Stomach smooth muscle (tissue), 2 donors: Measurements from ENCODE around the gene GPN1.
"Not testable (repeated sequence)": the region's sequence is repeated elsewhere in the genome, so short reads cannot be mapped to it uniquely, and the experiment has no call there.

Experiments
- H3K27ac ChIP-seq: one replicate; pipeline ENCODE4 v1.7.0; 2013; ENCODE audit warnings: mild to moderate bottlenecking, low read length, inconsistent platforms
- H3K27me3 ChIP-seq, 2 donors: one replicate each; pipeline ENCODE4 v1.7.0; 2013; ENCODE audit warnings: low read length in 2 of 2; ENCODE audit not compliant: insufficient read depth in 2 of 2, control insufficient read depth in 1 of 2
- H3K36me3 ChIP-seq, 2 donors: one replicate each; pipeline ENCODE4 v1.7.0; 2013; ENCODE audit warnings: low read length in 2 of 2; ENCODE audit not compliant: control insufficient read depth in 2 of 2, insufficient read depth in 2 of 2
- H3K4me1 ChIP-seq: one replicate; pipeline ENCODE4 v1.7.0; 2013; ENCODE audit warnings: low read length; ENCODE audit not compliant: control insufficient read depth, insufficient read depth
- H3K4me3 ChIP-seq, 2 donors: one replicate each; pipeline ENCODE4 v1.7.0; 2013; ENCODE audit warnings: low read length in 2 of 2
- H3K9ac ChIP-seq, 2 donors: one replicate each; pipeline ENCODE4 v1.7.0; 2013; ENCODE audit warnings: low read length in 2 of 2, mild to moderate bottlenecking in 1 of 2
- H3K9me3 ChIP-seq, 2 donors: one replicate each; pipeline ENCODE4 v1.7.0; 2013; ENCODE audit warnings: low read length in 2 of 2; ENCODE audit not compliant: control insufficient read depth in 2 of 2
- donor health status: healthy.
- donor health status: Pancreatic carcinoma.

The GPN1 gene

DNA sequence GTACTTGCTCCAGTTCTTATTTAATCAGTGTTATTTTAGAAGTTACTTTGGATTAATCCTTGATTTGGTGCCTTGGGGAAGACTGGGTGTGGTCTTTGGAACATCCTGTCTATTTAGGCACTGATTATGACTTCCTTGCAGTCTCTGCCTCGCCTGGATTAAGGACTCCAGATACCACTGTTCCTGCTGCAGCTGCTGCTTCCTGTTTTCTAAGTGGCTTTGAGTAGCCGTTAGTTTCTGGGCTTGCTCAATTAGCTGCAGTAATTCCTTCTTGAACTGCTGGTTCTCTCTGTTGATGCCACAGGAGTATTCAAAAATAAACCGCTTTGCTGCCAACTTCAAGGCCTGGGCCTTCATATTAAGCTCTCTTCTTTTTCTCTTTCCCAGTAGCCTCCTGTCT, 1.9 kb upstream of the GPN1 start:
- H3K36me3 ChIP-seq, result peaks cover 25 to 27% of the 10 kb centered on the region in 2 donors
- not testable (repeated sequence) for H3K27me3 ChIP-seq, H3K9ac ChIP-seq, H3K9me3 ChIP-seq, H3K27ac ChIP-seq, H3K4me3 ChIP-seq
- peaks cover 13% of the 10 kb centered on the region for H3K4me1 ChIP-seq

DNA sequence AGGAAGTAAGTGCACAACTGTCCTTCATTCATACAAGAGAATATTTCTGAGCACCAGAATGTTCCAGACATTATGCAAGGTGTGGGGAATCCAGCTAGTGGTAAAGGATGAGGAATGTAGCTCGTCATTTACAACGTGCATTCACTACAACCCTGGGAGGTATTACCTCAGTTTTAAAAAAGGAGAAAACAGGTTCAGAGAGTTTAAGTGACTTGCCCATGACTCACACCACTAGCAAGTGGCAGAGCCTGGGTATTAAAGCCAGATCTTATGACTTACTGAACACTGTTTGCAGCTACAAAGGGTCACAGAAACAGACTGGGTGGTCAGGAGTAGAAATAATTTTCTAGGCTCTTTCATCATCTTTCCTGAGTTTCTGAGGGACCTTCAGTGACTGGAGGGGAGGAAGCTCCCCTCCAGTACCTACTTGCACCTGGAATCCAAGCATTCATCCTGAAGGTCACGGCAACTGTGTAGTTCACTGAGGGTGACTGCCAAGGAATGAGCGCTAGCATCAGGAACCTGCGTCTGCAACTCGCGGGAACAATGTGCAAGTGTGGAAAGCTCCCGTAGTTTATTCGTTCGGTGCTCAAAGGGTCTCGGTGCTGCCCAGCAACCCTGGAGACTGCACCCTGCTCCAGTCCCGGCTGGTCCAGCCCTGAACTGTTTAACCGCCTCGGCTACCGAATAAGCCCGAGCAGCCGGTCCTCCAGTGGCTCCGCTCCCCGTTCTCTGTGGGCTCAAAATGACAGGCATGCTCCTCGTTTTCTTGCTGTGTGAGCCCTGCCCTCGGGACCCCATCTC, 685 bp upstream of the GPN1 start:
- H3K9me3 ChIP-seq, result no peaks in the 10 kb centered on the region
- H3K27me3 ChIP-seq, result no peaks in the 10 kb centered on the region
- peaks cover 13% of the 10 kb centered on the region for H3K4me1 ChIP-seq
- peak overlapping the region; percentile 58 for H3K27ac ChIP-seq
- H3K9ac ChIP-seq, result peak overlapping the region; percentile 86 to 95
- peaks cover 22 to 25% of the 10 kb centered on the region in 2 donors for H3K36me3 ChIP-seq
- H3K4me3 ChIP-seq, result peak overlapping the region; percentile 96 to 97

DNA sequence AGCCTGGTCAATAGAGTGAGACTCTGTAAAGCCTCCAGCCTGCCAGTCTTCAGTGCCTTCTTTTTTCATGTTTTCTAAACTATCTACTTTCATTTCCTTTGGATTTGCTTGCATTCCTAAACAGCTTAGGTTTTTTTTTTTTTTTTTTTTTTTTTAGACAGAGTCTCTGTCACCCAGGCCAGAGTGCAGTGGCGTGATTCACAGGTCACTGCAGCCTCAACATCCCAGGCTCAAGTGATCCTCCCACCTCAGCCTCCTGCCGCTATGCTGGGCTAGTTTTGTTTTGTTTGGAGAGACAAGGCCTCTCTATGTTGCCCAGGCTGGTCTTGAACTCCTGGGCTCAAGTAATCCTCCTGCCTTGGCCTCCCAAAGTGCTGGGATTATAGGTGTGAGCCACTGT, 1.4 kb downstream of the GPN1 start:
- not testable (repeated sequence) for H3K9ac ChIP-seq, H3K27ac ChIP-seq, H3K9me3 ChIP-seq, H3K27me3 ChIP-seq, H3K4me3 ChIP-seq
- Histone ChIP-seq H3K4me1 (peaks cover 13% of the 10 kb centered on the region), H3K36me3 (peaks cover 24 to 32% of the 10 kb centered on the region in 2 donors)

DNA sequence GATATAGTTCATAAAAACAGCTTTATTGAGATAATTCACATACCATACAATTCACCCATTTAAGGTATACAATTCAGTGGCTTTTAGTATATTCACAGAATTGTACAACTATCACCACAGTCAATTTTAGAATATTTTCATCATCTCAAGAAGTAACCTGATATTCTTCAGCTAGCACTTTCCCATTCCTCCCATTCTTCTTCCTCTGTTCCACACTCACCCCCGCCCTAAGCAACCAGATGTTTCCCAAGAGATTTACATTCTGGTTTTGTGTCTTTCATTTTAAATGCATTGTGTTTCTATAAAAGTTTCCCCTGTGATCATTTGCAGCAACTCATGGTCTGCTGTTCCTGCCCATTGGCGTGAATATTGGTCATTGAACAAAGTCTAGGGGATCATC, 5.4 kb downstream of the GPN1 start:
- Histone ChIP-seq H3K4me3 (no peak overlapping the region), H3K27me3 (no peaks in the 10 kb centered on the region), H3K27ac (no peak overlapping the region), H3K36me3 (peaks cover 43 to 53% of the 10 kb centered on the region in 2 donors), H3K4me1 (peaks cover 6% of the 10 kb centered on the region), H3K9me3 (no peaks in the 10 kb centered on the region), H3K9ac (no peak overlapping the region)

DNA sequence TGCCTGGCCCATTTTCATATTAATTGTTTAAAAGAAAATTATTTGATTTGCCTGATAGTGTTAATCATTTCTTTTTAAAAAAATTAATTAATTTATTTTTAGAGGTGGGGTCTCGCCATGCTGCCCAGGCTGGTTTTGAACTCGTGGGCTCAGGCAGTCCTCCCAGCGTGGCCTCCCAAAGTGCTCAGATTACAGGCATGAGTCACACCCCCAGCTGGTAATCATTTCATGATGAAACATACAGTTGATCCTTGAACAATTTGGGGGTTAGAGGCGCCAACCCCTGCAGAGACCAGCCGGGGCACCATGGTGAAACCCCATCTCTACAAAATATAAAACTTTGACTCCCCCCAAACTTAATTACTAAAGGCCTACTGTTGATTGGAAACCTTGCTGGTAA, 7.9 kb downstream of the GPN1 start:
- no peak overlapping the region for H3K9ac ChIP-seq
- H3K9me3 ChIP-seq, result no peaks in the 10 kb centered on the region
- no peak overlapping the region for H3K4me3 ChIP-seq
- no peaks in the 10 kb centered on the region for H3K4me1 ChIP-seq
- no peak overlapping the region for H3K27ac ChIP-seq
- H3K36me3 ChIP-seq, result peaks cover 53 to 61% of the 10 kb centered on the region in 2 donors
- H3K27me3 ChIP-seq, result no peaks in the 10 kb centered on the region

DNA sequence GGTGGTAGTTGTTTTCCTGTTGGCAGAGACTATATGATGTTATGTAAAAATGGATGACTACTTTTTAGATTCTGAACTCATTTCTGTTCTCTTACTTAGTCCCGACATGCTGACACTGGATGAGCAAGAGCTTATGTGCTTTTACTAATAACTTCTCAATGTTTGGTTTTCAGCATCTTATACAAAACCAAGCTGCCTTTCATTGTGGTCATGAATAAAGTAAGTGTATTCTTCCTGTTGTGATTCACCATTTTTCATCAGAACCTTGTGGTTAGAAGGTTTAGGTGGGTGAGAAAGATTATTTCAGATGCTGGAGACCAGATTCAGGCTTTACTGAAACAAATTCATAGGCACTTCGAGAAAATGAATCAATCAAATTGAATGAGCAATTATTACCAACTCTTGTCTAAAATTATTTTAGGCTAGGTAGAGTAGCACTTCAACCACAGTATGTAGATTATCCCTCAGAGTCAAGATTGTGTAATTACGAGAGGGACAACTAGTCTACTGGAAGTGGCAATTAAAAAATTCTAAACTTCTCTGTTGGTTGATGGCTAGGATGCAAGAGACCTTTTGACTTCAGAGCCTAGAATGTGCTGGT, 9.3 kb downstream of the GPN1 start:
- Histone ChIP-seq H3K9ac (no peak overlapping the region), H3K4me3 (no peak overlapping the region), H3K27me3 (no peaks in the 10 kb centered on the region), H3K9me3 (no peaks in the 10 kb centered on the region), H3K36me3 (peaks cover 54 to 57% of the 10 kb centered on the region in 2 donors), H3K4me1 (no peaks in the 10 kb centered on the region), H3K27ac (no peak overlapping the region)

DNA sequence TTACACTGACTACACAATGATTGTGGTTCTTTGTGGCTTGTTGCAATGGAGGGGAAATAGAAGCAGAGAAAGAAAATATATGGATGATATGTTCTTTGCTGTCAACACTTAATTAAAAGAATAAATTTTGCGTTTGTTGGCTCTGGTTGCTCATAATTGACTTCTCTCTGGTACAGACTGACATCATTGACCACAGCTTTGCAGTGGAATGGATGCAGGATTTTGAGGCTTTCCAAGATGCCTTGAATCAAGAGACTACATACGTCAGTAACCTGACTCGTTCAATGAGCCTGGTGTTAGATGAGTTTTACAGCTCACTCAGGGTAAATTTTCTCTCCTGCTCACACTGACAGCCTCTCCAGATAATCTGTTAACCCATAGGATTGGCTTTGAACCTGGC, 9.9 kb downstream of the GPN1 start:
- Histone ChIP-seq H3K27ac (no peak overlapping the region), H3K4me1 (no peaks in the 10 kb centered on the region), H3K4me3 (no peak overlapping the region), H3K36me3 (peaks cover 54 to 56% of the 10 kb centered on the region in 2 donors), H3K9me3 (no peaks in the 10 kb centered on the region), H3K27me3 (no peaks in the 10 kb centered on the region), H3K9ac (no peak overlapping the region)

DNA sequence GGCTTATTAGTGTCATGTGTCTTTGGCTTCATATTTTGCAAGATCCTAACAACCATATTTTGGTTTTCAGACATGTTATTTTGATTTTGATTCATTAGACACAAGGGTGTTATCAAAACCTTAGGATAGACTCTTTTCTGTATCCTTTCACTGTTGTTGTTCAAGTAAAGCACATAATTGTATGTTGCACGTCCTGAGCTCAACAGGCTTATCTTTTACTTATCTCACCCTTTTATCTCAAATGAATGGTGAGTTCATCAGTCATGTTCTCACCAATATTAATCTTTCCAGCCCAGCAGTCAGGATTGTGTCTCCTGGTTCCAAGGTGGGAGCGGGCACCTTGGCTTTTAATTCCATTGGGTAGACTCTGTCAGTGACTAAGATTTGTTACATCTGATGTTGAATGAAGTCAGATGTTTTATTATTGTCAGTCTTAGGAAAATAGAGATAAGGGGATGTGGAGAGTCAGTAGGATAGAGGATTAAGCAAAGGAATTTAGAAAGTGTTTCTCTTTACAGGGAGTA, 11.9 kb downstream of the GPN1 start:
- Histone ChIP-seq H3K27me3 (no peaks in the 10 kb centered on the region), H3K36me3 (peaks cover 43 to 44% of the 10 kb centered on the region in 2 donors), H3K4me3 (no peak overlapping the region), H3K27ac (no peak overlapping the region), H3K9ac (no peak overlapping the region), H3K9me3 (no peaks in the 10 kb centered on the region), H3K4me1 (no peaks in the 10 kb centered on the region)

DNA sequence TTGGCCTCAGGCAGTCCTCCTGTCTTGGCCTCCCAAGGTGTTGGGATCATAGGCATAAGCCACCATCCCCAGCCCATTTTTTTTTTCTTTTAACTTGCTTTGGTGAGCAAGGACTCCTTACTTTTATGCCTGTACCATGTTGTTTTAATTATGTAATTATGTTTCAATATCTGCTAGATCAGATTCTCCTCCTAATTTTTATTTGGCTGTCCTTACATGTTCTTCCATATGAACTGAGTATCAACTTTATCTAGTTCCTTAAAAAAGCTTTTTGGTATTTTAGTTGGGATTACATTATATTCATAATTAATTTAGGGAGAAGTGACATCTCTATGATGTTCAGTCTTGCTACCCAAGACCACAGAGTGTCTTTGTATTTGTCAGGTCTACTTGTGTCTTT, 16.3 kb downstream of the GPN1 start:
- H3K9me3 ChIP-seq, result no peaks in the 10 kb centered on the region
- no peak overlapping the region for H3K27ac ChIP-seq
- H3K36me3 ChIP-seq, result peaks cover 39 to 43% of the 10 kb centered on the region in 2 donors
- H3K27me3 ChIP-seq, result no peaks in the 10 kb centered on the region
- H3K4me3 ChIP-seq, result no peak overlapping the region
- no peaks in the 10 kb centered on the region for H3K4me1 ChIP-seq
- no peak overlapping the region for H3K9ac ChIP-seq

DNA sequence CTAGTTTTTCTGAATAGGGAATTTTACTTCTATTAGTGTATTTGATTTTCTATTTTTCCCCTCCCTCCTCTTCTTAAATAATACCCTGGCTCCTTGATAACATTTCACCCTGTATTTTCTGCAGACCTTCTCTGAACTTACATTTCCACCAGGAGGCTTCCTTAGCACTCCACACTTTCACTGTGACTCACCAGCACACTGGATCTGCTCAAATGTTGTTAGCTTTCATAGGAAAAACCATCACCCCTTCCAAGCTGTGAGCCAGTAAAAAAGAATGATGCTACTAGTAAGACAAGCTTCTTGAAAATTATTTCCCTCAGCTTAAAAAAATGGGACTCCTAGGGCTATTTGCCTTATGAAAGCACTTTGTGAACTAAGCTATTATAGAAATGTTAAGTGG, 18.4 kb downstream of the GPN1 start:
- Histone ChIP-seq H3K9me3 (no peaks in the 10 kb centered on the region), H3K9ac (no peak overlapping the region), H3K4me3 (no peak overlapping the region), H3K27ac (no peak overlapping the region), H3K4me1 (no peaks in the 10 kb centered on the region), H3K36me3 (peaks cover 30 to 33% of the 10 kb centered on the region in 2 donors), H3K27me3 (no peaks in the 10 kb centered on the region)

DNA sequence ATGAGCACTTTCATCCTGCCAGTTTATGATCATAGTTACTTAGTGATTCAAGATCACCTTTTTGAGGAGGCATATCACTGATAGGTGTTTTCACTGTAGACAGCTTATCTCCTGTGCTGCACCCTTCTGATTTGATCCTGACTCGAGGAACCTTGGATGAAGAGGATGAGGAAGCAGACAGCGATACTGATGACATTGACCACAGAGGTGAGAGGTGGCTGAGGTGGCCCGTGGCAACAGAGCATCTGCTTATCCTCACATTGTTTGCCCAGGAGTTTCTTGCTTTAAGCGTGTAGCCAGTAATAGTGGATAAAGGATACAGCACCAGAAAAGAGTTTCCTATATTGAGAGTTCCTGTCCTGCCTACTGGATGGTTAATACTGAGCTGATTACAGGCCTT, 18.9 kb downstream of the GPN1 start:
- Histone ChIP-seq H3K27me3 (no peaks in the 10 kb centered on the region), H3K27ac (no peak overlapping the region), H3K4me3 (no peak overlapping the region), H3K4me1 (no peaks in the 10 kb centered on the region), H3K9ac (no peak overlapping the region), H3K9me3 (no peaks in the 10 kb centered on the region), H3K36me3 (peaks cover 34 to 37% of the 10 kb centered on the region in 2 donors)
